Stimulated activated CD4-positive, alpha-beta T cell treated with anti-CD3 and anti-CD28 coated beads, TNF-alpha, amount 100 ng/mL, for 1 hour (primary cell): ENCODE measurements around the gene SEC23B.
A peak's percentile ranks its signal among the peaks of the same experiment; 100 is the strongest.
"Not testable (repeated sequence)": the region's sequence is repeated elsewhere in the genome, so short reads cannot be mapped to it uniquely, and the experiment has no call there.

Experiments
- DNase-seq, 3 donors: peaks; one replicate each; pipeline ENCODE4 v3.0.0-alpha.2; 2020; ENCODE audit warnings: low read depth in 3 of 3, low spot score in 1 of 3

Gene SEC23B

DNA sequence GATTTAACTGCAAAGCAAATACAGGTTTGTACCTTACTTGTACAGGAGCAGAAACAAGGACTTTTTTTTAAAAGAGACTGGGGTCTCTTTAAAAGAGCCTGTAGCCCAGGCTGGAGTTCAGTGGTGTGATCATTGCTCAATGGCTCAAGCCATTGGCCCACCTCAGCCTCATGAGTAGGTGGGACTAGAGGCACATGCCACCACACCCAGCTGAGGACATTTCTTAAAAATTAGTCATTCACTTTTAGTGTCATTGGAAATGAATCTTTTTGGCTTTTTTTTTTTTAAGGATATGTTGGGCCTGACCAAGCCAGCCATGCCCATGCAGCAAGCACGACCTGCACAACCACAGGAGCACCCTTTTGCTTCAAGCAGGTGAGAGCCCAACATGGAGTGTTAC is 16.9 kb downstream of the SEC23B start:
- DNase-seq = no peak

- not testable (repeated sequence) for DNase-seq
Measured at GRCh38 chr20:18526761-18527160, 19.0 kb downstream of the SEC23B start.

DNA sequence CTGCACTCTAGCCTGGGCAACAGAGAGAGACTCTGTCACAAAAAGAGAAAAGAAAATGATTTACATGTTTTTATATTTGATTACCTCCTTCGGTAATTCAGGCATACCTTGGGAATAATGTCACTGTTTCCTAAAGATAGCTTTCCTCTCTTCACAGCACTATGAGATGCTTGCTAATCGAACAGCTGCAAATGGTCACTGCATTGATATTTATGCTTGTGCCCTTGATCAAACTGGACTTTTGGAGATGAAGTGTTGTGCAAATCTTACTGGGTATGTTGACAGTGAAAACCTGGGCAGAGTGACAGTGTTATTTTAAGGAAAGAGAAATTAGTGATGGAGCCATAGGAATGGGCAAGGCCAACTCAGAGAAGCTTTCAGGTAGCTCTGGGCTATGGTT is 19.6 kb downstream of the SEC23B start:
- DNase-seq = no peak

DNA sequence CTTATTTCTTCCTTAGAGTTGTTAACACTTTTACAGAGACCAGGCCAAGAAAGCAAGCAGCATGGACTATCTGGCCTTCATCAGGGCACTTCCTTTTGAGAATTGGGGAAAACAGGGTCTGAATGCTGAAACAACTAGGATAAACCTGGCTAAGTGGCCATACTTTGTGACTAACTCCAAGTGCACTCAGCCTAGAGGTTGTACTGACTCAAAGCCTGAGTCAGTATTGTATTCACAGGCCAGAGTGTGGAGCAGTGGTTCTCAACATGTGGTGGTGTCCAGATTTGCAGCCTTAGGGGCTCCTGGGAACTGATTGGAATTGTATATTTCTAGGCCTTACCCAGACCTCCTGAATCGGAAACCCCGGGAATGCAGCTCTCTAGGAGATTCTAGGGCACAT is 20.1 kb downstream of the SEC23B start:
- DNase-seq = no peak

- no peak for DNase-seq
Measured at GRCh38 chr20:18529041-18529440, 21.3 kb downstream of the SEC23B start.

- no peak for DNase-seq
Measured at GRCh38 chr20:18532626-18533025, 24.9 kb downstream of the SEC23B start.

DNA sequence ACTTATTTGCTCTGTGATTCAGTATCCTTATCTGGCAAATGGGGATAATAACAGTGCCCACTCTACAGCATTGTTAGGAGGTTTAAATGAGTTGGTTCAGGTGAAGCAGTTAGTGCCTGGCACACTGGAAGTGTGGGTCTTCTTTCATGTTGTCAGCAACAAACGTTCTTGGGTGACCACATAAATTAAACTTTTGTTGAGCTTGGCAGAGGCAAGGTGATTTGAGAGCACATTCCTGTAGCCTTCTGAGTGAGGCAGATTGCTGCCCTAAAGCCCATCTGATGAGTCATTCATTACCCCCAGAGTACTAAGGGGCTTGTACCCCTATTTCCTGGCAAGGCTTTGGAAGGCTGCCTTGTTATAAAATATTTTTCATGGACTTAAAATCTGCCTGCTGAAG is 25.8 kb downstream of the SEC23B start:
- no peak for DNase-seq

GRCh38 chr20:18533978-18534644 is 26.4 kb downstream of the SEC23B start:
- no peak for DNase-seq

- DNase-seq = no peak
Measured at GRCh38 chr20:18537651-18538050, 29.9 kb downstream of the SEC23B start.

DNA sequence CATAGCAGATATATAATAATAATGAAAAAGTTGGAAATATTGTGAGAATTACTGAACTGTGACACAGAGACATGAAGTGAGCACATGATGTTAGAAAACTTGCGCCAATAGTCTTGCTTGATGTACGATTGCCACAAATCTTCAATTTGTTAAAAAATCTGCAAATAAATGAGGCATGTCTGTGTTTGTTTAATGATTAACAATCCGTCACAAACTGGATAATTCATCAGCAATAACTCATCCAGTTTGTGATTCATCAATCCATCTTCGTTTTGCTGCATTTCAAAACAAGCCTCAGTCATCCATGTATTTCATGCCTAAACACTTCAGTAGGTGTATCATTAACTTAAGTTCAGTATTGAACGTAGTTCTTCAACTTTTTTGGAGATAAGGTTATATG is 34.0 kb downstream of the SEC23B start:
- no peak for DNase-seq

DNA sequence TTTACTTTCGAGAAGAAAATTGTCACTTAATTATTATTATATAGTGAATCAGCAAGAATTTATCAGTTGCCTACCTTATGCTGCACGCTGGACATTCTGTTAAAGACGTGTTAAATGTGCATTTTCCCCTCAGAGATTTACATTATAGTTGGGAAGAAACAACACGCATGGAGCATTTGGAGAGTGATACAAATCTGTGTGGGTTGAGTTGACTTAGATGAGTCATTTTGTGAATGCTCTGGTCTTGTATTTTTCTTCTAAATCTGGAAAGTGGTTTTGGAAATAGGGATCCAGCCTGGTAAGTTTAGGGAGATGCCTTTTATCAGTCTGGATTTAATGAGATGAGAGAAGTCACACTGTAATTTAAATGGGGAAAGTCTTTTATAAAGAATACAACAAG is 35.5 kb downstream of the SEC23B start:
- no peak for DNase-seq

GRCh38 chr20:18543932-18544331 is 36.2 kb downstream of the SEC23B start:
- DNase-seq = no peak

- DNase-seq = no peak
Measured at GRCh38 chr20:18545566-18545965, 37.8 kb downstream of the SEC23B start.

GRCh38 chr20:18548465-18548864 is 40.7 kb downstream of the SEC23B start:
- DNase-seq = no peak

GRCh38 chr20:18553746-18554145 is 46.0 kb downstream of the SEC23B start:
- DNase-seq = no peak

DNA sequence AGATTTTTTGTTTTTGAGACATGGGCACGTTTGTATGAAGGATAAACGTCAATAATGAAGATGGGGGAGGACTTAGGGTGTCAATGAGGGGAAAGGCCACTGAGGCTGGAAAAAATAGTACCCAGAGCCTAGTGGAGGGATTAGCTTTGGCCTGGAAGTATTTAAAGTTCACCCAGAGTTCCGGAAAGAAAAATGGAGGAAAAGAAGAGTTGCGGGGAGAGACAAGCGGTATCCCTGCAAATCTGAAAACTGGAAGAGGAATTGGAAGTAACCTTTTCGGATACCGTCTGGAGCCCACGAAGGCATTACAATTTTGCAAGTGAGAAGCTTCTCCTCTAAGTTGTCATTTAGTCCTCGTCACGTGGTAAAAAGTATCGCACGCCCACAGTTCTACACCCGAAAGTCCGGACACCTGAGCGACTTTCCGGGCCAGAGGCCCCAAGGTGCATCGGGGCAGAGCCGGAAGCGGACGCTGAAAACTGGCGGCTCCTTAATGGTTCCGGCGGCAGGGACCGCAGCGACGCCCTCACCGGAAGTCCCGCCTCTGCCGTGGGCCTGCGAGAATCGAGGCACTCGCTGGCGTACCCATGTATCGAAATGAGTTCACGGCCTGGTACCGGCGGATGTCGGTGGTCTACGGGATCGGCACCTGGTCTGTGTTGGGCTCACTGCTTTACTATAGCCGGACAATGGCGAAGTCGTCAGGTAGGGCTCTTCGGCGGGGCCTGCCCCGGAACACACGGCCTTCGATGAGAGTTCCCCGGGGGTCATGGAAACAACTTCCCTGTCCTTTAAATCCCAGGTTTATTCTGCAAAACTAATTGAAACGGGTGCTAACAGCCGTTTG is 59.4 kb downstream of the SEC23B start, which contains the start of gene SMIM26:
Gene SMIM26 (plus strand): TSS at position 541 of the 847 bp plus-strand sequence. CDS start 47 bp downstream, at position 588.
- peak; percentile 79 to 88 (median 83) for DNase-seq

- no peak for DNase-seq
Measured at GRCh38 chr20:18567739-18568091, 60.0 kb downstream of the SEC23B start.

- no peak for DNase-seq
Measured at GRCh38 chr20:18571009-18571408, 63.3 kb downstream of the SEC23B start.

- no peak for DNase-seq
Measured at GRCh38 chr20:18571578-18571977, 63.8 kb downstream of the SEC23B start.

GRCh38 chr20:18577942-18578341 is 70.2 kb downstream of the SEC23B start:
- DNase-seq = no peak

GRCh38 chr20:18578581-18578980 is 70.8 kb downstream of the SEC23B start:
- no peak for DNase-seq

GRCh38 chr20:18580012-18580411 is 72.3 kb downstream of the SEC23B start:
- DNase-seq = no peak

DNA sequence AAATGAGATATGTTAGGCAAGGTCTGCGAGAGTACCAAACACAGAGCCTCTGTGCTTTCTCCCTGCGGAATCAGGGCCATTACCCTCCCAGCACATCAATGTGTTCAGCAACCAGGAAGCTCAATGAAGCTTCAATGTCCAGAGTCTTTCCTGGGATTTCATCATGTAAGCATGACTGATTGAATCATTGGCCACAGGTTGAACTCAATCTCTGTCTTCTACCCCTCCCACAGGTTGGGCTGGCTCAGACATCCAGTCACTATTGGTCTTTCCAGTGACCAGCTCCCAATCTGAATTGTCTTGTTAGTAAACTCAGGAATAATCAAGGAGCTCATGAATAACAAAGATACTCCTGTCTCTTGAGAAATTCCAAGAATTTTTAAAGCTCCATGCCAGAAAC is 77.4 kb downstream of the SEC23B start:
- no peak for DNase-seq
